OCI-LY3 (cell line): Measurements from ENCODE around the gene HSD17B2.

Source experiments
- H2AFZ ChIP-seq: fragments of 200-600, 300-600 bp; shearing (Covaris generic); 2 replicates; pipeline ENCODE4 v1.6.0; 2014; ENCODE audit warnings: antibody characterized with exemption, low read depth, low read length
- H3K27ac ChIP-seq: fragments of 200-600, 300-600 bp; sonication (generic); 2 replicates; pipeline ENCODE4 v1.5.1; 2014; ENCODE audit warnings: mild to moderate bottlenecking, low read length, moderate library complexity, mixed read lengths
- H3K27me3 ChIP-seq: fragments of 200-600, 300-600 bp; sonication (generic); 2 replicates; pipeline ENCODE4 v1.6.1; 2014; ENCODE audit warnings: low read depth, low read length, mixed read lengths
- H3K36me3 ChIP-seq: fragments of 200-600, 300-600 bp; sonication (generic); replicated peaks from 2 replicates; pipeline ENCODE3; 2014; ENCODE audit warnings: low read depth, low read length, mixed read lengths
- H3K4me1 ChIP-seq: fragments of 300-600, 200-600 bp; sonication (generic); 2 replicates; pipeline ENCODE4 v1.6.1; 2014; ENCODE audit warnings: low read length, mixed read lengths
- H3K4me2 ChIP-seq: fragments of 200-600, 300-600 bp; sonication (generic); 2 replicates; pipeline ENCODE4 v1.6.1; 2014; ENCODE audit warnings: low read length, mixed read lengths
- H3K4me3 ChIP-seq: fragments of 300-600, 200-600 bp; sonication (generic); 2 replicates; pipeline ENCODE4 v1.5.1; 2014; ENCODE audit warnings: antibody characterized with exemption, mild to moderate bottlenecking, low read length, moderate library complexity
- H3K79me2 ChIP-seq: fragments of 300-600, 200-600 bp; shearing (Covaris generic); 2 replicates; pipeline ENCODE4 v1.6.1; 2014; ENCODE audit warnings: mild to moderate bottlenecking, low read length, mixed read lengths
- H3K9ac ChIP-seq: fragments of 300-600, 200-600 bp; shearing (Covaris generic); 2 replicates; pipeline ENCODE4 v1.6.0; 2014; ENCODE audit warnings: mild to moderate bottlenecking, low read length, moderate library complexity
- H3K9me3 ChIP-seq: fragments of 200-600, 300-600 bp; shearing (Covaris generic); 2 replicates; pipeline ENCODE4 v1.6.1; 2014; ENCODE audit warnings: low read length, mixed read lengths; ENCODE audit not compliant: insufficient read depth
- H4K20me1 ChIP-seq: fragments of 200-600, 300-600 bp; sonication (generic); 2 replicates; pipeline ENCODE4 v1.6.1; 2016; ENCODE audit warnings: low read length, mixed read lengths; ENCODE audit not compliant: insufficient read depth
- CTCF ChIP-seq: fragments of 200-600, 300-600 bp; sonication (generic); IDR thresholded peaks from 2 replicates; pipeline ENCODE4 v1.5.1; 2014; ENCODE audit warnings: antibody characterized with exemption, low read length, low read depth
- EZH2phosphoT487 ChIP-seq: fragments of 200-600 bp; shearing (Covaris generic); IDR thresholded peaks from 2 replicates; pipeline ENCODE4 v1.6.1; 2018; ENCODE audit warnings: antibody characterized with exemption, mixed run types, low read depth

HSD17B2 gene

GRCh38 chr16:82043680-82044584, 8.9 kb downstream of the HSD17B2 start:
- H3K4me1 ChIP-seq: no peaks in the 10 kb centered on the region
- TF ChIP-seq EZH2phosphoT487 (no peak), CTCF (no peak)

GRCh38 chr16:82044585-82044911, 9.5 kb downstream of the HSD17B2 start:
- Histone ChIP-seq H2AFZ (no peak overlapping the region), H3K36me3 (no peaks in the 10 kb centered on the region), H3K4me2 (no peak overlapping the region), H3K4me3 (no peak overlapping the region), H3K27me3 (peaks cover 47% of the 10 kb centered on the region), H3K4me1 (no peaks in the 10 kb centered on the region), H3K79me2 (no peaks in the 10 kb centered on the region), H3K27ac (no peak overlapping the region), H4K20me1 (no peaks in the 10 kb centered on the region), H3K9me3 (no peaks in the 10 kb centered on the region), H3K9ac (no peak overlapping the region)
- TF ChIP-seq EZH2phosphoT487 (no peak), CTCF (no peak)

More at GRCh38 chr16:82043680-82044584, 8.9 kb downstream of the HSD17B2 start:
- H3K27ac ChIP-seq: no peak overlapping the region
- H3K9me3 ChIP-seq: no peaks in the 10 kb centered on the region
- H2AFZ ChIP-seq: no peak overlapping the region
- H3K36me3 ChIP-seq: no peaks in the 10 kb centered on the region
- H3K4me2 ChIP-seq: no peak overlapping the region
- no peak overlapping the region for H3K4me3 ChIP-seq
- H4K20me1 ChIP-seq: no peaks in the 10 kb centered on the region
- no peak overlapping the region for H3K9ac ChIP-seq
- H3K27me3 ChIP-seq: peaks cover 47% of the 10 kb centered on the region
- H3K79me2 ChIP-seq: no peaks in the 10 kb centered on the region

- H3K9ac ChIP-seq: no peak overlapping the region
- no peaks in the 10 kb centered on the region for H3K79me2 ChIP-seq
- H3K36me3 ChIP-seq: no peaks in the 10 kb centered on the region
- TF ChIP-seq CTCF: no peak
- TF ChIP-seq EZH2phosphoT487: no peak
- H4K20me1 ChIP-seq: no peaks in the 10 kb centered on the region
- no peak overlapping the region for H3K27ac ChIP-seq
- H2AFZ ChIP-seq: no peak overlapping the region
- no peaks in the 10 kb centered on the region for H3K9me3 ChIP-seq
- H3K27me3 ChIP-seq: peaks cover 47% of the 10 kb centered on the region
- H3K4me1 ChIP-seq: no peaks in the 10 kb centered on the region
- no peak overlapping the region for H3K4me3 ChIP-seq
- H3K4me2 ChIP-seq: no peak overlapping the region
Measured at GRCh38 chr16:82045465-82045864, 10.4 kb downstream of the HSD17B2 start.

GRCh38 chr16:82046541-82046940, 11.5 kb downstream of the HSD17B2 start:
- no peak overlapping the region for H2AFZ ChIP-seq

More at GRCh38 chr16:82046541-82046940, 11.5 kb downstream of the HSD17B2 start:
- no peak overlapping the region for H3K9ac ChIP-seq
- no peaks in the 10 kb centered on the region for H3K9me3 ChIP-seq
- H3K36me3 ChIP-seq: no peaks in the 10 kb centered on the region
- no peak for TF ChIP-seq EZH2phosphoT487
- no peak for TF ChIP-seq CTCF
- H3K79me2 ChIP-seq: no peaks in the 10 kb centered on the region
- no peaks in the 10 kb centered on the region for H3K4me1 ChIP-seq
- H3K4me3 ChIP-seq: no peak overlapping the region
- no peak overlapping the region for H3K27ac ChIP-seq
- peaks cover 41% of the 10 kb centered on the region for H3K27me3 ChIP-seq
- H4K20me1 ChIP-seq: no peaks in the 10 kb centered on the region
- H3K4me2 ChIP-seq: no peak overlapping the region
